Tibial artery (tissue), 4 donors: ENCODE results near the gene COL27A1.

Source experiments
- DNase-seq, 2 donors: peaks; one replicate each; pipeline ENCODE4 v3.0.0-alpha.2; 2019
- H3K27ac ChIP-seq, 2 donors: fragments of 200-600 bp; sonication (generic) in 1 of 2; 1 replicate in 1 of 2; 2 replicates in 1 of 2; pipeline ENCODE4 v1.5.1; 2018 to 2019; ENCODE audit warnings: mild to moderate bottlenecking in 1 of 2
- H3K27me3 ChIP-seq, 2 donors: fragments of 200-600 bp; sonication (generic) in 1 of 2; one replicate each; pipeline versions ENCODE4 v1.5.1 to v1.6.0; 2016 to 2019
- H3K36me3 ChIP-seq, 3 donors: fragments of 200-600 bp; sonication (generic) in 2 of 3; one replicate each; pipeline ENCODE4 v1.5.1; 2016 to 2019; ENCODE audit warnings: mild to moderate bottlenecking in 2 of 3
- H3K4me1 ChIP-seq, 4 donors: fragments of 200-600 bp; sonication (generic) in 2 of 4; 1 replicate in 3 of 4; 2 replicates in 1 of 4; pipeline ENCODE4 v1.5.1; 2016 to 2019
- H3K4me3 ChIP-seq, 2 donors: fragments of 200-600 bp; sonication (generic) in 1 of 2; 1 replicate in 1 of 2; 2 replicates in 1 of 2; pipeline ENCODE4 v1.5.1; 2018 to 2019; ENCODE audit warnings: mild to moderate bottlenecking in 2 of 2
- H3K9me3 ChIP-seq, 3 donors: fragments of 200-600 bp; sonication (generic) in 1 of 3; one replicate each; pipeline ENCODE4 v1.5.1; 2016 to 2019
- intact Hi-C: fragments of 100-400 bp; cut with DNase I; formaldehyde crosslinking; loops from one replicate; pipeline ENCODE4 v1.15.0; 2023; ENCODE audit warnings: low total_unique reads
- TF ChIP-seq, protein P1 (sequence below), 2 experiments: fragments of 200-600 bp in 1 of 2; fragments of 450-650 bp in 1 of 2; IDR thresholded peaks; one replicate each; pipeline ENCODE4 v1.5.1; 2017 to 2019; ENCODE audit warnings: antibody characterized with exemption in 2 of 2, mild to moderate bottlenecking in 1 of 2, moderate library complexity in 1 of 2

Gene COL27A1

DNA sequence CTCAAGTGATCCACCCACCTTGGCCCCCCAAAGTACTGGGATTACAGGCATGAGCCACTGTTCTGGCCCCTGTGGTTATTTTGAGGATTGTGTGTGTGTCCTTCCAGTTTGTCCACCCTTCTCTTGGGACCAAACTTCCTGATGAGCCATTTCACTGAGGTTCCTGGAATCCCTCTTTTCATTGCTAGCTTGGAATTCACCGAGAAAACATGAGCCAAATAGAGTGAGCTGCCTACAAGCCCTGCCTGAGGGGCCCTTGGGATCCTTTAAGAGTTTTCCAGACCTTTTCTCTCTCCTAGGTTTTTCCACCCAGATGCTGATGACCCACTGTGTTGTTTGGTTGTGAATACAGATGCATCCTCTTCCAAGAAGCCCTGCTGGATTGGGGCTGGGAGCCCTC, 43.0 kb upstream of the COL27A1 start:
- intact Hi-C loops, result no loop called here
- no peaks in the 10 kb centered on the region for H3K9me3 ChIP-seq

DNA sequence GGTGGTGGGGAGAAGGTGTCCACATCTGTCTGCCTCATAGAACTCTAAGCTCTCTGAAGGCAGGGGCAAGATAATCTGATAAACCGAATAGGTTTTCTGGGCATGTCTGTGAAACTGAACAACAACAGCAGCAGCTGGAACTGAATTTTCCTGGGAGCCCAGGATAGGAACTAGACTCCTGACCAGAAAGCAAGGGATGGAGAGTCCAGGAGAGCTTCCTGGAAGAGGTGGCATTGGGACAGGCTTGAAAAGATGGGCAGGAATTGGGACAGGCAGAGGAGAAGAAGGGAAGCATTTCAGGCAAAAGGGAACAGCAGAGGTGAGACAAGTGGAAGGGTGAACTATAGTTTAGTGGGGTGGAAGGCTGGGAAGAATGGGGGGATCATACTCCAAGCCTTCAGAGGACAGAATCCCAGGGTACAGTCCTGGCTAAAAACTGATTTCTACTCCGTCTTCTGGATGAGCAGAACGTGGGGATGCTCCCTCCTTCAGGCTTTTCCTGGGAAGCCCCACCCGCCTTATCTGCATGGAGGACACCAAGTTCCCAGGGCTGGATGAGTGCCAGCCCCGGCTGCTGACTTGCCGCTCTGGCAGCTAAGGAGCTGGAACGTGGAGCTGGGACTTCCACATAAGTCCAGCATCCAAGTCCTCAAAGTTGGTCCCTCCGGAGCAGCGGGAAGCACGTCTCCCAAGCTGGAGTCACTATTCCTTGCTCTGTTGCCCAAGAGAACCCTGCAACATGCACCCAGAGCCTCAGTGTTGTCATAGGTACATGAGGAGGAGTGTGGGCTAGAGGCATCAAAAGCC, 42.4 kb upstream of the COL27A1 start:
- peak; percentile 91 to 95 for DNase-seq
- H3K9me3 ChIP-seq, result no peaks in the 10 kb centered on the region
- TF ChIP-seq, protein P1, sequence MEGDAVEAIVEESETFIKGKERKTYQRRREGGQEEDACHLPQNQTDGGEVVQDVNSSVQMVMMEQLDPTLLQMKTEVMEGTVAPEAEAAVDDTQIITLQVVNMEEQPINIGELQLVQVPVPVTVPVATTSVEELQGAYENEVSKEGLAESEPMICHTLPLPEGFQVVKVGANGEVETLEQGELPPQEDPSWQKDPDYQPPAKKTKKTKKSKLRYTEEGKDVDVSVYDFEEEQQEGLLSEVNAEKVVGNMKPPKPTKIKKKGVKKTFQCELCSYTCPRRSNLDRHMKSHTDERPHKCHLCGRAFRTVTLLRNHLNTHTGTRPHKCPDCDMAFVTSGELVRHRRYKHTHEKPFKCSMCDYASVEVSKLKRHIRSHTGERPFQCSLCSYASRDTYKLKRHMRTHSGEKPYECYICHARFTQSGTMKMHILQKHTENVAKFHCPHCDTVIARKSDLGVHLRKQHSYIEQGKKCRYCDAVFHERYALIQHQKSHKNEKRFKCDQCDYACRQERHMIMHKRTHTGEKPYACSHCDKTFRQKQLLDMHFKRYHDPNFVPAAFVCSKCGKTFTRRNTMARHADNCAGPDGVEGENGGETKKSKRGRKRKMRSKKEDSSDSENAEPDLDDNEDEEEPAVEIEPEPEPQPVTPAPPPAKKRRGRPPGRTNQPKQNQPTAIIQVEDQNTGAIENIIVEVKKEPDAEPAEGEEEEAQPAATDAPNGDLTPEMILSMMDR (IDR thresholded peaks at IDR 0.05), result no peak
- no peaks in the 10 kb centered on the region for H3K36me3 ChIP-seq
- no peak overlapping the region for H3K4me3 ChIP-seq
- intact Hi-C loops, result no loop called here
- peaks cover 0 to 38% (median 28%) of the 10 kb centered on the region in 4 donors for H3K4me1 ChIP-seq
- no peaks in the 10 kb centered on the region for H3K27me3 ChIP-seq
- H3K27ac ChIP-seq, result peak overlapping the region; percentile 39 to 49

More for the DNA sequence above, 43.0 kb upstream of the COL27A1 start:
- DNase-seq, result no peak
- TF ChIP-seq, protein P1 (IDR thresholded peaks at IDR 0.05), result no peak
- Histone ChIP-seq H3K4me3 (no peak overlapping the region), H3K27me3 (no peaks in the 10 kb centered on the region), H3K27ac (peak overlapping the region; percentile 39 to 49), H3K4me1 (peaks cover 0 to 38% (median 28%) of the 10 kb centered on the region in 4 donors), H3K36me3 (no peaks in the 10 kb centered on the region)

DNA sequence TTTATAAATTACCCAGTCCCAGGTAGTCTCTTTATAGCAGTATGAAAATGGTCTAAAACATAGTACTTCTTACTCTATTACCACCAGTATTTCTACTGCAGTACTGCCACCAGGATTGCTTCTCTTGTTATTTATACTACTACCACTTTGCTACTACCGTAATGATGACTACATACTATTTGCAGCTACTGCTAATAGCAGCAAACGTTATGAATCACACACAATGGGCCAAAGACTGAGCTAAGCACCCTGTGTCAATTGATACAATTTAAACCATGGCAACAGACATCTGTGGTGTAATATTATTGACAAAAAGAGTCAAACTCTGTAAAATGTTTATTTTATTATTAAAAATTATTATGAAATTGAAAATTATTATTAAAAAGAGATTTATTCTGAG, 41.0 kb upstream of the COL27A1 start:
- H3K4me3 ChIP-seq, result no peak overlapping the region
- no peak for DNase-seq
- H3K27me3 ChIP-seq, result no peaks in the 10 kb centered on the region
- TF ChIP-seq, protein P1 (IDR thresholded peaks at IDR 0.05), result no peak
- intact Hi-C loops, result no loop called here
- H3K9me3 ChIP-seq, result no peaks in the 10 kb centered on the region
- peaks cover 0 to 38% (median 28%) of the 10 kb centered on the region in 4 donors for H3K4me1 ChIP-seq
- no peak overlapping the region for H3K27ac ChIP-seq
- no peaks in the 10 kb centered on the region for H3K36me3 ChIP-seq

DNA sequence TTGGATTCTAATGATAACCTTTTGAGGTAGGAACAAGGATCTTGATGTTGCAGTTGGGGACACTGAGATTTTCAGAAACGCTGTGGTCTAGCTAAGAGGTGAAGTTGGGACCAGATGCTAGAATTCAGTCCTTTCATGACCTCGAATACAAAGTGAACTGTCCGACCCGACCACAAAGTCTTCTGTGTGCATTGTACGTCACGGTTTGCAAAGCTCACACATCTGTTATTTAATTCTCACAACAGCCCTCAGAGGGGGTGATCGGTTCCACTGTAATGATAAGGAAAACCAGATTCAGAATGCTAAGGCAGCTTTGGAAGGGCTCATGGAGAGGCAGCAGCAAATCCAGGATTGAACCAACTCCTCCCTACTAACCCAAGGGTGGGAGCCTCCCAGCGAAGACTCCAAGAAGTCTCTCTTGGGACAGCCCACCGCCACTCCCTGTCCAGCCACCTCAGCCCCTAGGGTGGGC, 39.6 kb upstream of the COL27A1 start:
- Histone ChIP-seq H3K27ac (no peak overlapping the region), H3K4me1 (peaks cover 0 to 38% (median 28%) of the 10 kb centered on the region in 4 donors), H3K27me3 (no peaks in the 10 kb centered on the region), H3K9me3 (no peaks in the 10 kb centered on the region), H3K36me3 (no peaks in the 10 kb centered on the region), H3K4me3 (no peak overlapping the region)
- intact Hi-C loops, result no loop called here
- no peak for DNase-seq
- TF ChIP-seq, protein P1 (IDR thresholded peaks at IDR 0.05), result no peak

DNA sequence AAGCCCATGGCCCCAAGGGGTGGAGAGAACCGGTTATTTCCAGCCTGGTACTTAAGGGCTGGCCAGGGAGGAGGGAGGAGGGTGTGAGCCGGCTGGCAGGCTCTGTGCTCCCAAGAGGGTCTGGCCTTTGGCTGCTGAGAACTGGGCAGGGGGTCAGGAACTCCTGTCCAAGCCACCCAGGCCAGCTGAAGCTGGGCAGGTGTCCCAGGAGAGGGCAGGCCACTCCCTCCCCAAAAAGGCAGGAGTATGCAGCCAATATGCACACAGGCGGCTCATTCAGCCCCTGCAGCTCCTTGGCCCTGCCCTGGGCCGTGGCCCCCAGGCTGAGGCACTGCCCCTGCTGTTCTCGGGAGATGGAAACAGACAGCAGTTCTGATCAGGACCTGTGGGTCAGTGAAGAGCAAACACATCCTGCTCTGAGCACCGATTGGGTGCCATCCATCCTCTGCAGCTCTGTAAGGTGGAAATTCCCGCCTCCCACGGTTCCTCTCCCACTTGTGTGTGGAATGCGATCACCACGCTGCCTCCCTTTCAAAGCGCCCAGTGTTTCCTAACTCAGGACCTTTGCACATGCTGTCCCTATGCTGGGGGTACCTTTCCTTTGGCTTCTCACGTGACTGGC, 39.1 kb upstream of the COL27A1 start:
- DNase-seq, result no peak
- H3K9me3 ChIP-seq, result no peaks in the 10 kb centered on the region
- no peaks in the 10 kb centered on the region for H3K36me3 ChIP-seq
- peaks cover 0 to 38% (median 28%) of the 10 kb centered on the region in 4 donors for H3K4me1 ChIP-seq
- TF ChIP-seq, protein P1 (IDR thresholded peaks at IDR 0.05), result no peak
- intact Hi-C loops, result no loop called here
- no peaks in the 10 kb centered on the region for H3K27me3 ChIP-seq
- H3K4me3 ChIP-seq, result no peak overlapping the region
- H3K27ac ChIP-seq, result no peak overlapping the region
